Measurements from ENCODE around the gene LAMC1. TPM values are rescaled to one million over a fixed set of nuclear protein-coding genes. Genes with fewer than 3 reads are reported as not detected.

LAMC1 gene
- total and polyA plus RNA-seq, 10 of the 15 experiments (the other 5 are each of a cell fraction or from before 2014, with no cell fraction given), result 4.6 to 51.4 (median 25.6) TPM

DNA sequence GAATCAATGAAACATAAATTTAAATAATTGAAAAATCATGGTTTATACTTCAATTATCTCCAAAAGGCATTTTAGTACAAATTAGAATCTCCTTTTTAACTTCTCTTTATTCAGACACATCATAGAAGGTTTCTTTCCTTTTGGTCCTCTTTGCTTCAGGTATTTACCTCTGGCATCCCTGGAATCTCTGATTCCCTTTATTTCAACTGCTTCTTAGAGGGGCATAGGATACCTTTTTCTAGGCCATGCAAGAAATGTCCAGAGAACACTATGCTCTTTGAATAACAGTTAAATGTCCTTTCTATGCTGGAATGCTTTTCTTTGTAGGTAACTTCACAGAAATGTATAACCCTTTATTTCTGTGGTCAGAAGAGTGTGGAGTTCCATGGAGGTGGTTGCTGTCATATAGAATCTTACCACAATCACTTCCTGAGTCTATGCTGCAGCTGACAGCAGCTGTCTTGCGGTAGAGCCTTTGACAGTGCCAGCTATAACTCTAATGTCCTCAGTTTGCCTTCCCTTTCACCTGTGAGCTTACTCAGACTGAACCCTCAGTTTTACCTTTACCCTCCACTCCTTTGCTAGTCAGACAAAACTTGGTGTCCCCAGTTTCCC lies 171.4 kb downstream of the LAMC1 start (continued):
- TF ChIP-seq, protein P1, sequence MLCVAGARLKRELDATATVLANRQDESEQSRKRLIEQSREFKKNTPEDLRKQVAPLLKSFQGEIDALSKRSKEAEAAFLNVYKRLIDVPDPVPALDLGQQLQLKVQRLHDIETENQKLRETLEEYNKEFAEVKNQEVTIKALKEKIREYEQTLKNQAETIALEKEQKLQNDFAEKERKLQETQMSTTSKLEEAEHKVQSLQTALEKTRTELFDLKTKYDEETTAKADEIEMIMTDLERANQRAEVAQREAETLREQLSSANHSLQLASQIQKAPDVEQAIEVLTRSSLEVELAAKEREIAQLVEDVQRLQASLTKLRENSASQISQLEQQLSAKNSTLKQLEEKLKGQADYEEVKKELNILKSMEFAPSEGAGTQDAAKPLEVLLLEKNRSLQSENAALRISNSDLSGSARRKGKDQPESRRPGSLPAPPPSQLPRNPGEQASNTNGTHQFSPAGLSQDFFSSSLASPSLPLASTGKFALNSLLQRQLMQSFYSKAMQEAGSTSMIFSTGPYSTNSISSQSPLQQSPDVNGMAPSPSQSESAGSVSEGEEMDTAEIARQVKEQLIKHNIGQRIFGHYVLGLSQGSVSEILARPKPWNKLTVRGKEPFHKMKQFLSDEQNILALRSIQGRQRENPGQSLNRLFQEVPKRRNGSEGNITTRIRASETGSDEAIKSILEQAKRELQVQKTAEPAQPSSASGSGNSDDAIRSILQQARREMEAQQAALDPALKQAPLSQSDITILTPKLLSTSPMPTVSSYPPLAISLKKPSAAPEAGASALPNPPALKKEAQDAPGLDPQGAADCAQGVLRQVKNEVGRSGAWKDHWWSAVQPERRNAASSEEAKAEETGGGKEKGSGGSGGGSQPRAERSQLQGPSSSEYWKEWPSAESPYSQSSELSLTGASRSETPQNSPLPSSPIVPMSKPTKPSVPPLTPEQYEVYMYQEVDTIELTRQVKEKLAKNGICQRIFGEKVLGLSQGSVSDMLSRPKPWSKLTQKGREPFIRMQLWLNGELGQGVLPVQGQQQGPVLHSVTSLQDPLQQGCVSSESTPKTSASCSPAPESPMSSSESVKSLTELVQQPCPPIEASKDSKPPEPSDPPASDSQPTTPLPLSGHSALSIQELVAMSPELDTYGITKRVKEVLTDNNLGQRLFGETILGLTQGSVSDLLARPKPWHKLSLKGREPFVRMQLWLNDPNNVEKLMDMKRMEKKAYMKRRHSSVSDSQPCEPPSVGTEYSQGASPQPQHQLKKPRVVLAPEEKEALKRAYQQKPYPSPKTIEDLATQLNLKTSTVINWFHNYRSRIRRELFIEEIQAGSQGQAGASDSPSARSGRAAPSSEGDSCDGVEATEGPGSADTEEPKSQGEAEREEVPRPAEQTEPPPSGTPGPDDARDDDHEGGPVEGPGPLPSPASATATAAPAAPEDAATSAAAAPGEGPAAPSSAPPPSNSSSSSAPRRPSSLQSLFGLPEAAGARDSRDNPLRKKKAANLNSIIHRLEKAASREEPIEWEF (IDR thresholded peaks at IDR 0.05; ENCODE audit: insufficient replicate concordance, low read depth, low read length), result no peak
- TF ChIP-seq EED (IDR thresholded peaks at IDR 0.05; ENCODE audit: low read depth) (no peak; the same call in 1 of the 2 replicates), HDAC2 (IDR thresholded peaks at IDR 0.05) (no peak), BCL11A (IDR thresholded peaks at IDR 0.05; ENCODE audit: low read depth, low read length) (0 out of 2 replicates have a peak, but pooled peaks have one; percentile 49)

DNA sequence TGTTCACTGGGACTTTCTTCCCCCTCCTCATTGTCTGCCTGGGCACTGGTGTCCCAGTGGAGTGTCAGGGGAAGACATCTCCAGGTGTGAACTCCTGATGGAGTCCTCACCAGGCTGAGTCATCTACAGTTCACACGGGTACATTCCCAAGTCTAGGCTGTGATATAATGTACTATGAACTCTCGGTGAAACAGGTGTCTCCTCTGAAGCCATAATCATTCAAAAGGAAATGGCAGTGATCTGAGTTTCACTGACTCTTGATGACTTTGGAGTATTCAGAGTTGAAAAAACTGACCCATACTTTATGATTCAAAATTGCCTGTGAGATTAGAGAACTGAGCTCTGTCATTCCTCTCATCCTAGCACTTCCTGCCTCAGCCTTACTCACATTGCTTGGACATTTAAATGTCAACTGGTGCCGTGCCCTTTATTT lies 171.9 kb downstream of the LAMC1 start:
- no peak overlapping the region for H3K9ac ChIP-seq (ENCODE audit: control insufficient read depth, insufficient read depth, low read length)
- in situ Hi-C loops (cut with MboI) (no loop called here), intact Hi-C loops (cut with micrococcal nuclease; ENCODE audit: unreplicated experiment) (no loop called here)
- ChIA-PET POLR2A (interaction anchor here (0.6 to 1.5 kb wide), 5 partner anchors 11 to 120 kb away, joined by 3 to 6 read pairs (median 3); no protein-coding TSS in a partner anchor), RAD21 (ENCODE audit: unreplicated experiment) (interaction anchor here (1.0 to 2.4 kb wide), 8 partner anchors 10 to 168 kb away, joined by 3 to 7 read pairs (median 5); no protein-coding TSS in a partner anchor), SMC1A (ENCODE audit: uncharacterized antibody, unreplicated experiment) (interaction anchor here (0.7 to 2.1 kb wide), 11 partner anchors 10 to 80 kb away, joined by 3 to 12 read pairs (median 4); no protein-coding TSS in a partner anchor), CTCF (interaction anchor here (0.9 to 2.6 kb wide), 5 partner anchors 10 to 82 kb away, joined by 3 to 10 read pairs (median 6); no protein-coding TSS in a partner anchor)
- peak overlapping the region; percentile 58 for H2AFZ ChIP-seq (ENCODE audit: control insufficient read depth, low read depth, low read length)
- BruUV-seq (replicated peaks), result no TSS peak
- H3K4me1 ChIP-seq (ENCODE audit: control insufficient read depth, insufficient read depth, low read length), result peaks cover 12% of the 10 kb centered on the region
- peak overlapping the region; percentile 73 for H3K4me2 ChIP-seq (ENCODE audit: control insufficient read depth, insufficient read depth)
- FAIRE-seq (no peak), DNase-seq (ENCODE audit: low read depth, low spot score) (no peak), ATAC-seq (peak; percentile 70)
- no peaks in the 10 kb centered on the region for H3K27me3 ChIP-seq (replicated peaks in 1 of 2; ENCODE audit: control insufficient read depth in 2 of 2, insufficient read depth in 2 of 2, low read length in 1 of 2)
- H3K4me3 ChIP-seq, result peak overlapping the region; percentile 42; the same call in 1 of the 2 replicates
- H4K20me1 ChIP-seq (ENCODE audit: control insufficient read depth, insufficient read depth), result no peaks in the 10 kb centered on the region
- no peaks in the 10 kb centered on the region for H3K79me2 ChIP-seq (ENCODE audit: control insufficient read depth, insufficient read depth, low read length)
- H3K9me3 ChIP-seq (replicated peaks; ENCODE audit: control insufficient read depth, insufficient read depth, low read length), result no peaks in the 10 kb centered on the region
- no peaks in the 10 kb centered on the region for H3K36me3 ChIP-seq (ENCODE audit: control insufficient read depth in 2 of 2, insufficient read depth in 2 of 2, low read length in 1 of 2)
- 0 out of 2 replicates have a peak overlapping the region, but pooled peaks have one; percentile 14 for H3K27ac ChIP-seq (ENCODE audit: control insufficient read depth, insufficient read depth)
- WGBS (ENCODE audit: insufficient coverage, insufficient replicate concordance, low lambda C conversion rate, missing lambda C conversion rate), result 37% methylated on average over 3 of the region's 3 CpGs
- TF ChIP-seq, protein P2, sequence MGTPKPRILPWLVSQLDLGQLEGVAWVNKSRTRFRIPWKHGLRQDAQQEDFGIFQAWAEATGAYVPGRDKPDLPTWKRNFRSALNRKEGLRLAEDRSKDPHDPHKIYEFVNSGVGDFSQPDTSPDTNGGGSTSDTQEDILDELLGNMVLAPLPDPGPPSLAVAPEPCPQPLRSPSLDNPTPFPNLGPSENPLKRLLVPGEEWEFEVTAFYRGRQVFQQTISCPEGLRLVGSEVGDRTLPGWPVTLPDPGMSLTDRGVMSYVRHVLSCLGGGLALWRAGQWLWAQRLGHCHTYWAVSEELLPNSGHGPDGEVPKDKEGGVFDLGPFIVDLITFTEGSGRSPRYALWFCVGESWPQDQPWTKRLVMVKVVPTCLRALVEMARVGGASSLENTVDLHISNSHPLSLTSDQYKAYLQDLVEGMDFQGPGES (IDR thresholded peaks at IDR 0.05), result no peak
- no peak for TF ChIP-seq SRF (IDR thresholded peaks at IDR 0.05; ENCODE audit: low read depth in 2 of 2, low read length in 2 of 2)
- TF ChIP-seq NBN (IDR thresholded peaks at IDR 0.05), result 0 out of 2 replicates have a peak, but pooled peaks have one; percentile 12
- TF ChIP-seq, protein P3, sequence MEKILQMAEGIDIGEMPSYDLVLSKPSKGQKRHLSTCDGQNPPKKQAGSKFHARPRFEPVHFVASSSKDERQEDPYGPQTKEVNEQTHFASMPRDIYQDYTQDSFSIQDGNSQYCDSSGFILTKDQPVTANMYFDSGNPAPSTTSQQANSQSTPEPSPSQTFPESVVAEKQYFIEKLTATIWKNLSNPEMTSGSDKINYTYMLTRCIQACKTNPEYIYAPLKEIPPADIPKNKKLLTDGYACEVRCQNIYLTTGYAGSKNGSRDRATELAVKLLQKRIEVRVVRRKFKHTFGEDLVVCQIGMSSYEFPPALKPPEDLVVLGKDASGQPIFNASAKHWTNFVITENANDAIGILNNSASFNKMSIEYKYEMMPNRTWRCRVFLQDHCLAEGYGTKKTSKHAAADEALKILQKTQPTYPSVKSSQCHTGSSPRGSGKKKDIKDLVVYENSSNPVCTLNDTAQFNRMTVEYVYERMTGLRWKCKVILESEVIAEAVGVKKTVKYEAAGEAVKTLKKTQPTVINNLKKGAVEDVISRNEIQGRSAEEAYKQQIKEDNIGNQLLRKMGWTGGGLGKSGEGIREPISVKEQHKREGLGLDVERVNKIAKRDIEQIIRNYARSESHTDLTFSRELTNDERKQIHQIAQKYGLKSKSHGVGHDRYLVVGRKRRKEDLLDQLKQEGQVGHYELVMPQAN (conservative IDR thresholded peaks at IDR 0.05), result no peak
- no peak for TF ChIP-seq TCF7 (IDR thresholded peaks at IDR 0.05; ENCODE audit: borderline replicate concordance)
- TF ChIP-seq ATF7 (IDR thresholded peaks at IDR 0.05; ENCODE audit: low read depth), result 0 out of 2 replicates have a peak, but pooled peaks have one; percentile 7
- TF ChIP-seq, protein P4, sequence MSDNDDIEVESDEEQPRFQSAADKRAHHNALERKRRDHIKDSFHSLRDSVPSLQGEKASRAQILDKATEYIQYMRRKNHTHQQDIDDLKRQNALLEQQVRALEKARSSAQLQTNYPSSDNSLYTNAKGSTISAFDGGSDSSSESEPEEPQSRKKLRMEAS (IDR thresholded peaks at IDR 0.05; ENCODE audit: low read depth, low read length), result no peak
- TF ChIP-seq ZBED1 (IDR thresholded peaks at IDR 0.05; ENCODE audit: borderline replicate concordance), result no peak
- TF ChIP-seq PML (IDR thresholded peaks at IDR 0.05; ENCODE audit: low read length), result no peak
- no peak for TF ChIP-seq GATAD2B (conservative IDR thresholded peaks at IDR 0.05; ENCODE audit: low read depth)
